B cell (primary cell): ENCODE data around the gene BRMS1L. TPM values are rescaled to one million over a fixed set of nuclear protein-coding genes. Genes with fewer than 3 reads are reported as not detected.

Experiments used
- ATAC-seq: fragments of 200-7000 bp; cut with Tn5 transposase; one replicate; pipeline ENCODE4 v1.10.0; 2021; ENCODE audit warnings: low read depth, mild to moderate bottlenecking, moderate number of reproducible peaks, moderate library complexity
- CTCF ChIA-PET: fragments of 350-600 bp; sonication (Branson Sonifier 250); formaldehyde crosslinking; loops from one replicate; lab custom pipeline; 2021; ENCODE audit warnings: antibody characterized with exemption, inconsistent platforms; lab: Charles Lee
- POLR2A ChIA-PET: fragments of 350-600 bp; sonication (Branson Sonifier 250); formaldehyde crosslinking; loops from one replicate; lab custom pipeline; 2021; ENCODE audit warnings: antibody characterized with exemption; lab: Charles Lee
- DNase-seq: peaks from one replicate; pipeline ENCODE4 v3.0.0; 2013
- H2AFZ ChIP-seq: 2 replicates; pipeline ENCODE4 v1.6.1; 2012; ENCODE audit warnings: mild to moderate bottlenecking, low read depth, low read length; ENCODE audit not compliant: insufficient read depth, poor library complexity, severe bottlenecking
- H3K27ac ChIP-seq, 2 donors: 1 replicate in 1 of 2; 2 replicates in 1 of 2; pipeline ENCODE4 v1.5.1; 2012 to 2013; ENCODE audit warnings: low read length in 2 of 2, mild to moderate bottlenecking in 2 of 2, moderate library complexity in 1 of 2
- H3K27me3 ChIP-seq, 4 experiments: fragments of 200-600 bp in 1 of 4; sonication (generic) in 1 of 4; replicated peaks in 1 of 4; 1 replicate in 2 of 4; 2 replicates in 2 of 4; pipeline versions ENCODE4 v1.6.1 to v1.7.0; 2013 to 2016; ENCODE audit warnings: low read length in 3 of 4, mild to moderate bottlenecking in 2 of 4, mixed read lengths in 1 of 4, moderate library complexity in 1 of 4; ENCODE audit not compliant: insufficient read depth in 4 of 4, control insufficient read depth in 3 of 4; ENCODE audit errors: control extremely low read depth in 1 of 4
- H3K36me3 ChIP-seq, 2 experiments: replicated peaks in 1 of 2; 1 replicate in 1 of 2; 2 replicates in 1 of 2; pipeline versions ENCODE4 v1.6.1 to v1.7.1; 2013; ENCODE audit warnings: low read length in 1 of 2; ENCODE audit not compliant: insufficient read depth in 2 of 2, control insufficient read depth in 1 of 2; ENCODE audit errors: control extremely low read depth in 1 of 2, extremely low read depth in 1 of 2
- H3K4me1 ChIP-seq, 2 donors: fragments of 200-600 bp in 1 of 2; sonication (generic) in 1 of 2; 1 replicate in 1 of 2; 2 replicates in 1 of 2; pipeline versions ENCODE4 v1.5.1 to v1.6.1; 2013 to 2017; ENCODE audit warnings: low read length in 2 of 2; ENCODE audit not compliant: control insufficient read depth in 2 of 2, insufficient read depth in 2 of 2
- H3K4me2 ChIP-seq: replicated peaks from 2 replicates; pipeline ENCODE3; 2012; ENCODE audit warnings: mild to moderate bottlenecking, low read depth, low read length; ENCODE audit not compliant: poor library complexity, severe bottlenecking
- H3K4me3 ChIP-seq, 5 experiments: fragments of 200-600 bp in 1 of 5; sonication (generic) in 1 of 5; 1 replicate in 3 of 5; 2 replicates in 2 of 5; pipeline versions ENCODE4 v1.5.1 to v1.7.0; 2011 to 2016; ENCODE audit warnings: low read length in 4 of 5, mild to moderate bottlenecking in 4 of 5, low read depth in 2 of 5, control low read depth in 1 of 5, moderate library complexity in 1 of 5; ENCODE audit not compliant: insufficient read depth in 1 of 5; ENCODE audit errors: control extremely low read depth in 1 of 5, extremely low read depth in 1 of 5
- H3K79me2 ChIP-seq: fragments of 200-600 bp; sonication (generic); one replicate; pipeline ENCODE4 v1.6.0; 2016; ENCODE audit warnings: low read length; ENCODE audit not compliant: control insufficient read depth, insufficient read depth
- H3K9ac ChIP-seq: fragments of 200-600 bp; sonication (generic); 2 replicates; pipeline ENCODE4 v1.6.1; 2017; ENCODE audit warnings: mild to moderate bottlenecking, low read length, moderate library complexity
- H3K9me3 ChIP-seq, 3 donors: one replicate each; pipeline versions ENCODE4 v1.6.1 to v1.7.1; 2013; ENCODE audit warnings: low read length in 2 of 3; ENCODE audit not compliant: control insufficient read depth in 2 of 3, insufficient read depth in 1 of 3; ENCODE audit errors: control extremely low read depth in 1 of 3
- H4K20me1 ChIP-seq: 2 replicates; pipeline ENCODE4 v1.6.0; 2012; ENCODE audit warnings: mild to moderate bottlenecking, low read length; ENCODE audit not compliant: insufficient read depth, control insufficient read depth, poor library complexity, severe bottlenecking
- H3K27ac Mint-ChIP-seq: one replicate; pipeline ENCODE4 v1.8.0; 2021; ENCODE audit warnings: mixed read lengths
- H3K27me3 Mint-ChIP-seq: one replicate; pipeline ENCODE4 v1.8.0; 2021; ENCODE audit warnings: mixed read lengths
- H3K4me1 Mint-ChIP-seq: one replicate; pipeline ENCODE4 v1.8.0; 2021; ENCODE audit warnings: mixed read lengths
- H3K4me3 Mint-ChIP-seq: one replicate; pipeline ENCODE4 v1.8.0; 2021; ENCODE audit warnings: mixed read lengths
- H3K9me3 Mint-ChIP-seq: one replicate; pipeline ENCODE4 v1.8.0; 2022; ENCODE audit warnings: mixed read lengths; ENCODE audit not compliant: insufficient read depth
- CTCF ChIP-seq: fragments of 200-600 bp; IDR thresholded peaks from one replicate; pipeline ENCODE4 v1.8.0; 2022; ENCODE audit warnings: antibody characterized with exemption, mild to moderate bottlenecking
- EZH2 ChIP-seq: IDR thresholded peaks from 2 replicates; pipeline ENCODE4 v1.6.1; 2012; ENCODE audit warnings: borderline replicate concordance, low read depth, mild to moderate bottlenecking, moderate library complexity, low read length; ENCODE audit not compliant: insufficient read depth, poor library complexity, severe bottlenecking
- WGBS: methylation state at CpG from one replicate; pipeline ENCODE4 v1.1.5; 2013; ENCODE audit warnings: missing lambda C conversion rate; ENCODE audit not compliant: insufficient coverage; 5-methylcytosine and 5-hydroxymethylcytosine counted together
- intact Hi-C: fragments of 100-400 bp; cut with micrococcal nuclease; formaldehyde crosslinking; loops from one replicate; pipeline ENCODE4 v1.10.0; 2022
- polyA plus RNA-seq: library from polyadenylated mRNA; depleted of rRNA; stranded (reverse); fragments of >200 nt; gene quantifications from 2 replicates; pipeline ENCODE4 v1.2.3, GENCODE V29; 2012
- total RNA-seq, 2 donors: library from RNA; stranded (reverse); fragments of 120-200 nt in 1 of 2; gene quantifications; 1 replicate in 1 of 2; 2 replicates in 1 of 2; pipeline versions ENCODE4 v1.2.3 to v1.2.4, GENCODE V29; 2013 to 2022

BRMS1L gene
- total and polyA plus RNA-seq, 2 donors (not counting 1 experiment from before 2014, with no cell fraction given), result 1.1 to 4.7 TPM

GRCh38 chr14:35829449-35829848, 3.3 kb downstream of the BRMS1L start:
- POLR2A ChIA-PET, result no interaction called here

More at GRCh38 chr14:35829449-35829848, 3.3 kb downstream of the BRMS1L start:
- peaks cover 14% of the 10 kb centered on the region for H3K79me2 ChIP-seq
- Mint-ChIP-seq H3K27ac (no peak overlapping the region), H3K4me3 (no peak overlapping the region), H3K9me3 (no peaks in the 10 kb centered on the region), H3K4me1 (peaks cover 20% of the 10 kb centered on the region), H3K27me3 (no peaks in the 10 kb centered on the region)
- TF ChIP-seq CTCF (no peak), EZH2 (no peak)
- H3K27me3 ChIP-seq, result no peaks in the 10 kb centered on the region
- no peaks in the 10 kb centered on the region for H4K20me1 ChIP-seq
- H2AFZ ChIP-seq, result no peak overlapping the region
- DNase-seq (no peak), ATAC-seq (no peak)
- no peak overlapping the region for H3K9ac ChIP-seq
- CTCF ChIA-PET, result no interaction called here
- no peak overlapping the region for H3K4me2 ChIP-seq
- no CpG with 5 or more reads among the region's 1 CpG for WGBS
- H3K9me3 ChIP-seq, result no peaks in the 10 kb centered on the region
- H3K27ac ChIP-seq, result no peak overlapping the region
- no peak overlapping the region for H3K4me3 ChIP-seq
- peaks cover 0 to 4% of the 10 kb centered on the region in 2 experiments for H3K36me3 ChIP-seq
- intact Hi-C loops, result loop anchor here (5.0 to 10.0 kb wide), 4 partner anchors 493 to 1292 kb away; partner anchors contain the start of genes BAZ1A, EAPP, MBIP and SNX6
- peaks cover 7 to 11% of the 10 kb centered on the region in 2 donors for H3K4me1 ChIP-seq
